Muscle of arm (tissue), 12 donors: ENCODE results near the gene USP22. TPM values are rescaled to one million over a fixed set of nuclear protein-coding genes. Genes with fewer than 3 reads are reported as not detected.
A peak's percentile ranks its signal among the peaks of the same experiment; 100 is the strongest.

ENCODE experiments used
- DNase-seq: peaks from one replicate; pipeline ENCODE4 v3.0.0-alpha.2; 2013
- polyA plus RNA-seq, 12 donors: library from polyadenylated mRNA; unstranded; fragments of 120-200 nt; gene quantifications; one replicate each; pipeline ENCODE4 v1.2.1, GENCODE V29; 2013; ENCODE audit not compliant: insufficient read length in 12 of 12

The USP22 gene
- polyA plus RNA-seq, 12 donors = 152 to 223 (median 172) TPM

- no peak for DNase-seq
Measured at GRCh38 chr17:21003007-21003621, 39.7 kb downstream of the USP22 start.

- no peak for DNase-seq
Measured at GRCh38 chr17:21002309-21003006, 40.4 kb downstream of the USP22 start.

GRCh38 chr17:21001813-21002221, 41.0 kb downstream of the USP22 start:
- DNase-seq = no peak

GRCh38 chr17:21001111-21001812, 41.5 kb downstream of the USP22 start:
- DNase-seq = no peak

- DNase-seq = no peak
Measured at GRCh38 chr17:20999841-21000532, 42.8 kb downstream of the USP22 start.

GRCh38 chr17:20999044-20999573, 43.7 kb downstream of the USP22 start:
- DNase-seq = no peak

- no peak for DNase-seq
Measured at GRCh38 chr17:20998571-20999043, 44.2 kb downstream of the USP22 start.

GRCh38 chr17:20997711-20998570, 44.9 kb downstream of the USP22 start:
- DNase-seq = no peak

GRCh38 chr17:20996724-20997615, 45.8 kb downstream of the USP22 start:
- DNase-seq = no peak

- DNase-seq = no peak
Measured at GRCh38 chr17:20995873-20996723, 46.7 kb downstream of the USP22 start.

GRCh38 chr17:20995164-20995872, 47.5 kb downstream of the USP22 start:
- DNase-seq = no peak

- DNase-seq = no peak
Measured at GRCh38 chr17:20994779-20995149, 48.0 kb downstream of the USP22 start.

- no peak for DNase-seq
Measured at GRCh38 chr17:20993863-20994778, 48.7 kb downstream of the USP22 start.

- DNase-seq = peak; percentile 81
Measured at GRCh38 chr17:20992987-20993862, 49.6 kb downstream of the USP22 start.

GRCh38 chr17:20992416-20992815, 50.4 kb downstream of the USP22 start:
- DNase-seq = no peak
